Measurements from ENCODE around the gene ZDHHC11B.
"Not testable (repeated sequence)": the region's sequence is repeated elsewhere in the genome, so short reads cannot be mapped to it uniquely, and the experiment has no call there.

The ZDHHC11B gene

GRCh38 chr5:783881-784427 is 575 bp downstream of the ZDHHC11B start:
- not testable (repeated sequence) for DNase-seq (ENCODE audit: low read depth); H3K4me3 ChIP-seq (ENCODE audit: low read depth, low read length)

- not testable (repeated sequence) for H3K4me3 ChIP-seq (ENCODE audit: low read depth, low read length); DNase-seq (ENCODE audit: low read depth)
Observed at GRCh38 chr5:783049-783802, 1.3 kb downstream of the ZDHHC11B start.

- not testable (repeated sequence) for DNase-seq (ENCODE audit: low read depth); H3K4me3 ChIP-seq (ENCODE audit: low read depth, low read length)
Observed at GRCh38 chr5:782356-782755, 2.2 kb downstream of the ZDHHC11B start.

- not testable (repeated sequence) for H3K4me3 ChIP-seq (ENCODE audit: low read depth, low read length); DNase-seq (ENCODE audit: low read depth)
Observed at GRCh38 chr5:780571-780970, 4.0 kb downstream of the ZDHHC11B start.

- not testable (repeated sequence) for DNase-seq (ENCODE audit: low read depth); H3K4me3 ChIP-seq (ENCODE audit: low read depth, low read length)
Observed at GRCh38 chr5:778967-779366, 5.6 kb downstream of the ZDHHC11B start.

GRCh38 chr5:778421-778820 is 6.1 kb downstream of the ZDHHC11B start:
- H3K4me3 ChIP-seq (ENCODE audit: low read depth, low read length); DNase-seq (ENCODE audit: low read depth): not testable (repeated sequence)

- H3K4me3 ChIP-seq (ENCODE audit: low read depth, low read length) = no peak overlapping the region
- no peak for TF ChIP-seq POLR2A (IDR thresholded peaks at IDR 0.05; ENCODE audit: extremely low read depth, insufficient read length)
- no peak for TF ChIP-seq CTCF (IDR thresholded peaks at IDR 0.05; ENCODE audit: low read depth, low read length)
- no peak for TF ChIP-seq MYC (IDR thresholded peaks at IDR 0.05; ENCODE audit: low read depth, low read length)
- no peak for TF ChIP-seq MAX (IDR thresholded peaks at IDR 0.05; ENCODE audit: low read depth, low read length)
Observed at GRCh38 chr5:777756-778161, 6.8 kb downstream of the ZDHHC11B start.

GRCh38 chr5:776862-777711 is 7.4 kb downstream of the ZDHHC11B start:
- DNase-seq (ENCODE audit: low read depth) = no peak
- no peak overlapping the region for H3K4me3 ChIP-seq (ENCODE audit: low read depth, low read length)
- TF ChIP-seq MYC (IDR thresholded peaks at IDR 0.05; ENCODE audit: low read depth, low read length) (no peak), POLR2A (IDR thresholded peaks at IDR 0.05; ENCODE audit: extremely low read depth, insufficient read length) (no peak), MAX (IDR thresholded peaks at IDR 0.05; ENCODE audit: low read depth, low read length) (no peak)

More at GRCh38 chr5:777756-778161, 6.8 kb downstream of the ZDHHC11B start:
- no peak for DNase-seq (ENCODE audit: low read depth)

GRCh38 chr5:775961-776861 is 8.3 kb downstream of the ZDHHC11B start:
- no peak overlapping the region for H3K4me3 ChIP-seq (ENCODE audit: low read depth, low read length)
- TF ChIP-seq MAX (IDR thresholded peaks at IDR 0.05; ENCODE audit: low read depth, low read length) = no peak
- TF ChIP-seq MYC (IDR thresholded peaks at IDR 0.05; ENCODE audit: low read depth, low read length) = no peak
- TF ChIP-seq CTCF (IDR thresholded peaks at IDR 0.05; ENCODE audit: low read depth, low read length) = no peak
- TF ChIP-seq POLR2A (IDR thresholded peaks at IDR 0.05; ENCODE audit: extremely low read depth, insufficient read length) = no peak
- DNase-seq (ENCODE audit: low read depth) = no peak

GRCh38 chr5:775595-775960 is 9.0 kb downstream of the ZDHHC11B start:
- not testable (repeated sequence) for DNase-seq (ENCODE audit: low read depth); H3K4me3 ChIP-seq (ENCODE audit: low read depth, low read length)

- not testable (repeated sequence) for H3K4me3 ChIP-seq (ENCODE audit: low read depth, low read length); DNase-seq (ENCODE audit: low read depth)
Observed at GRCh38 chr5:774854-775505, 9.5 kb downstream of the ZDHHC11B start.

GRCh38 chr5:774304-774703 is 10.2 kb downstream of the ZDHHC11B start:
- not testable (repeated sequence) for DNase-seq (ENCODE audit: low read depth); H3K4me3 ChIP-seq (ENCODE audit: low read depth, low read length)

All from NB4 (cell line).